Peyer's patch (tissue), 4 donors: ENCODE results near the gene NLRP1. TPM values are rescaled to one million over a fixed set of nuclear protein-coding genes. Genes with fewer than 3 reads are reported as not detected.

ENCODE experiments used
- DNase-seq, 3 donors: peaks; one replicate each; pipeline ENCODE4 v3.0.0-alpha.2; 2017 to 2019
- H3K27ac ChIP-seq, 4 donors: fragments of 200-600 bp; sonication (generic); one replicate each; pipeline ENCODE4 v1.5.1; 2016 to 2019
- H3K27me3 ChIP-seq, 2 donors: fragments of 200-600 bp; sonication (generic); one replicate each; pipeline ENCODE4 v1.5.1; 2019
- H3K36me3 ChIP-seq, 3 donors: fragments of 200-600 bp; sonication (generic); one replicate each; pipeline ENCODE4 v1.5.1; 2016 to 2019
- H3K4me1 ChIP-seq, 4 donors: fragments of 200-600 bp; sonication (generic); one replicate each; pipeline ENCODE4 v1.5.1; 2016 to 2019
- H3K4me3 ChIP-seq, 4 donors: fragments of 200-600 bp; sonication (generic); 1 replicate in 3 of 4; 2 replicates in 1 of 4; pipeline ENCODE4 v1.5.1; 2016 to 2019; ENCODE audit warnings: mild to moderate bottlenecking in 1 of 4
- H3K9me3 ChIP-seq, 4 donors: fragments of 200-600 bp; sonication (generic); one replicate each; pipeline ENCODE4 v1.5.1; 2016 to 2019; ENCODE audit warnings: mild to moderate bottlenecking in 1 of 4
- POLR2A ChIP-seq, 2 donors: fragments of 450-650 bp; IDR thresholded peaks; one replicate each; pipeline ENCODE4 v1.5.1; 2017; ENCODE audit warnings: antibody characterized with exemption in 2 of 2, mild to moderate bottlenecking in 2 of 2, moderate library complexity in 2 of 2
- total RNA-seq, 4 donors: library from RNA; depleted of rRNA; stranded (reverse); fragments of >200 nt; gene quantifications; one replicate each; pipeline ENCODE4 v1.1.0, GENCODE V29; 2016
- TF ChIP-seq, protein P1 (sequence below), 6 experiments: fragments of 450-650 bp in 4 of 6; fragments of 200-600 bp in 2 of 6; sonication (generic) in 1 of 6; IDR thresholded peaks; one replicate each; pipeline ENCODE4 v1.5.1; 2017 to 2019; ENCODE audit warnings: antibody characterized with exemption in 6 of 6, mild to moderate bottlenecking in 3 of 6, moderate library complexity in 1 of 6

Gene NLRP1
- total RNA-seq, 4 donors from 2014 or later = 8.6 to 80.0 (median 18.5) TPM

DNA sequence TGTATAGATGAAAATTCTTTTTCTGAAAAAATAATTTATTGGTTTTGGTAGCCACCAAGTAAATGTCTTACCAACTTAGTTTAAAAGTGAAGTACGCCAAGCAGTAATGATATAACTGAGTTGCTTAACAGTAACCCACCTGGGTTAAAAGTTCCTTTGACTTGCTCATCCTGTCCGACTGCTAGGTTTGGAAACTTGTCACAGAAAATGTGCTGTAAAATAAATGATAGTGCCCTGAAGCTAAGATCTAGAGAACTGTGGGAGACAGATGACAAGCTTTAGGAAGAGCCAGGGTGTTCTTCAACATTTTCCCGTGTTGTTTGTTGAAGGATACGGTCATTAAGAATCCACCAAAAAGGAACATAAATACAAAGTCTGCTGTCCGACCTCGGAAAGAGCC lies 103.3 kb downstream of the NLRP1 start:
- no peak for DNase-seq
- peaks cover 0 to 75% (median 0%) of the 10 kb centered on the region in 3 donors for H3K36me3 ChIP-seq
- no peaks in the 10 kb centered on the region for H3K9me3 ChIP-seq
- no peak overlapping the region for H3K4me3 ChIP-seq
- no peak overlapping the region for H3K27ac ChIP-seq
- no peaks in the 10 kb centered on the region for H3K27me3 ChIP-seq
- TF ChIP-seq, protein P1, sequence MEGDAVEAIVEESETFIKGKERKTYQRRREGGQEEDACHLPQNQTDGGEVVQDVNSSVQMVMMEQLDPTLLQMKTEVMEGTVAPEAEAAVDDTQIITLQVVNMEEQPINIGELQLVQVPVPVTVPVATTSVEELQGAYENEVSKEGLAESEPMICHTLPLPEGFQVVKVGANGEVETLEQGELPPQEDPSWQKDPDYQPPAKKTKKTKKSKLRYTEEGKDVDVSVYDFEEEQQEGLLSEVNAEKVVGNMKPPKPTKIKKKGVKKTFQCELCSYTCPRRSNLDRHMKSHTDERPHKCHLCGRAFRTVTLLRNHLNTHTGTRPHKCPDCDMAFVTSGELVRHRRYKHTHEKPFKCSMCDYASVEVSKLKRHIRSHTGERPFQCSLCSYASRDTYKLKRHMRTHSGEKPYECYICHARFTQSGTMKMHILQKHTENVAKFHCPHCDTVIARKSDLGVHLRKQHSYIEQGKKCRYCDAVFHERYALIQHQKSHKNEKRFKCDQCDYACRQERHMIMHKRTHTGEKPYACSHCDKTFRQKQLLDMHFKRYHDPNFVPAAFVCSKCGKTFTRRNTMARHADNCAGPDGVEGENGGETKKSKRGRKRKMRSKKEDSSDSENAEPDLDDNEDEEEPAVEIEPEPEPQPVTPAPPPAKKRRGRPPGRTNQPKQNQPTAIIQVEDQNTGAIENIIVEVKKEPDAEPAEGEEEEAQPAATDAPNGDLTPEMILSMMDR (IDR thresholded peaks at IDR 0.05) = no peak
- no peak for TF ChIP-seq POLR2A (IDR thresholded peaks at IDR 0.05)
- H3K4me1 ChIP-seq = peaks cover 0 to 10% (median 6%) of the 10 kb centered on the region in 4 donors

DNA sequence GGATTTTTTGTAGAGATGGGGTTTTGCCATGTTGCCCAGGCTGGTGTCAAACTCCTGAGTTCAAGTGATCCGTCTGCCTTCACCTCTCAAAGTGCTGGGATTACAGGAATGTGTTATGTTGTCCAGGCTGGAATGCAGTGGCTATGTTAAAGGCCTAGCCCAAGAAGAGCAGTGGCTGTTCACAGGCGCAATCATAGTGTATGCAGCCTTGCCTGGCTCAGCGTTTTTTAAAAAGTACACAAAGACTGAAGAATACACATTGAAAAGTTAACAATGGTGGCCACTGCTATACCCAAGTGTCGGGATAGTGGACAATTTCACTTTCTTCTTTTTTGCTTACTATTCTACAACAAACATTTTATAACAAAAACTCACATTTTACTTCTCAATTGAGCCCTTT lies 105.3 kb downstream of the NLRP1 start:
- peaks cover 0 to 87% (median 0%) of the 10 kb centered on the region in 3 donors for H3K36me3 ChIP-seq
- H3K27me3 ChIP-seq = no peaks in the 10 kb centered on the region
- no peak overlapping the region for H3K27ac ChIP-seq
- no peak for TF ChIP-seq POLR2A (IDR thresholded peaks at IDR 0.05)
- TF ChIP-seq, protein P1 (IDR thresholded peaks at IDR 0.05) = no peak
- H3K4me1 ChIP-seq = no peaks in the 10 kb centered on the region
- DNase-seq = no peak
- H3K9me3 ChIP-seq = no peaks in the 10 kb centered on the region
- H3K4me3 ChIP-seq = no peak overlapping the region

- no peak overlapping the region for H3K4me3 ChIP-seq
- H3K4me1 ChIP-seq = peaks cover 0 to 4% (median 0%) of the 10 kb centered on the region in 4 donors
- TF ChIP-seq POLR2A (IDR thresholded peaks at IDR 0.05) = no peak
- TF ChIP-seq, protein P1 (IDR thresholded peaks at IDR 0.05) = no peak
- H3K27ac ChIP-seq = no peak overlapping the region
- no peaks in the 10 kb centered on the region for H3K9me3 ChIP-seq
- peaks cover 0 to 62% (median 0%) of the 10 kb centered on the region in 3 donors for H3K36me3 ChIP-seq
- DNase-seq = no peak
- H3K27me3 ChIP-seq = no peaks in the 10 kb centered on the region
Measured at GRCh38 chr17:5473906-5474305, 110.4 kb downstream of the NLRP1 start.

GRCh38 chr17:5472511-5472910 lies 111.8 kb downstream of the NLRP1 start:
- Histone ChIP-seq H3K4me3 (no peak overlapping the region), H3K36me3 (peaks cover 0 to 49% (median 0%) of the 10 kb centered on the region in 3 donors), H3K27ac (no peak overlapping the region), H3K4me1 (peaks cover 0 to 9% (median 1%) of the 10 kb centered on the region in 4 donors), H3K9me3 (no peaks in the 10 kb centered on the region), H3K27me3 (no peaks in the 10 kb centered on the region)
- TF ChIP-seq, protein P1 (IDR thresholded peaks at IDR 0.05) = no peak
- no peak for TF ChIP-seq POLR2A (IDR thresholded peaks at IDR 0.05)
- no peak for DNase-seq

- no peak for TF ChIP-seq POLR2A (IDR thresholded peaks at IDR 0.05)
- TF ChIP-seq, protein P1 (IDR thresholded peaks at IDR 0.05) = no peak
Measured at GRCh38 chr17:5468075-5468473, 116.2 kb downstream of the NLRP1 start.

GRCh38 chr17:5467416-5467815 lies 116.9 kb downstream of the NLRP1 start:
- TF ChIP-seq, protein P1 (IDR thresholded peaks at IDR 0.05) = no peak
- no peak for TF ChIP-seq POLR2A (IDR thresholded peaks at IDR 0.05)
- H3K4me3 ChIP-seq = peak overlapping the region; percentile 86 to 90 (median 88)
- H3K27ac ChIP-seq = no peak overlapping the region
- no peak for DNase-seq
- H3K9me3 ChIP-seq = no peaks in the 10 kb centered on the region
- peaks cover 0 to 16% (median 4%) of the 10 kb centered on the region in 4 donors for H3K4me1 ChIP-seq
- H3K27me3 ChIP-seq = no peaks in the 10 kb centered on the region
- peaks cover 0 to 9% (median 0%) of the 10 kb centered on the region in 3 donors for H3K36me3 ChIP-seq

More at GRCh38 chr17:5468075-5468473, 116.2 kb downstream of the NLRP1 start:
- peak overlapping the region in 2 of 4 donors; percentile 57 to 63 for H3K27ac ChIP-seq
- peaks cover 0 to 16% (median 4%) of the 10 kb centered on the region in 4 donors for H3K4me1 ChIP-seq
- H3K4me3 ChIP-seq = peak overlapping the region; percentile 86 to 90 (median 88)
- DNase-seq = no peak
- H3K27me3 ChIP-seq = no peaks in the 10 kb centered on the region
- H3K9me3 ChIP-seq = no peaks in the 10 kb centered on the region
- peaks cover 0 to 8% (median 0%) of the 10 kb centered on the region in 3 donors for H3K36me3 ChIP-seq
